HG03097 (cell line): ENCODE measurements around the gene NDUFA8.

Experiments used
- ATAC-seq: cut with Tn5 transposase; IDR thresholded peaks from one replicate; pipeline ENCODE4 v1.9.1; 2021; ENCODE audit not compliant: unreplicated experiment, low FRiP score

The NDUFA8 gene

DNA sequence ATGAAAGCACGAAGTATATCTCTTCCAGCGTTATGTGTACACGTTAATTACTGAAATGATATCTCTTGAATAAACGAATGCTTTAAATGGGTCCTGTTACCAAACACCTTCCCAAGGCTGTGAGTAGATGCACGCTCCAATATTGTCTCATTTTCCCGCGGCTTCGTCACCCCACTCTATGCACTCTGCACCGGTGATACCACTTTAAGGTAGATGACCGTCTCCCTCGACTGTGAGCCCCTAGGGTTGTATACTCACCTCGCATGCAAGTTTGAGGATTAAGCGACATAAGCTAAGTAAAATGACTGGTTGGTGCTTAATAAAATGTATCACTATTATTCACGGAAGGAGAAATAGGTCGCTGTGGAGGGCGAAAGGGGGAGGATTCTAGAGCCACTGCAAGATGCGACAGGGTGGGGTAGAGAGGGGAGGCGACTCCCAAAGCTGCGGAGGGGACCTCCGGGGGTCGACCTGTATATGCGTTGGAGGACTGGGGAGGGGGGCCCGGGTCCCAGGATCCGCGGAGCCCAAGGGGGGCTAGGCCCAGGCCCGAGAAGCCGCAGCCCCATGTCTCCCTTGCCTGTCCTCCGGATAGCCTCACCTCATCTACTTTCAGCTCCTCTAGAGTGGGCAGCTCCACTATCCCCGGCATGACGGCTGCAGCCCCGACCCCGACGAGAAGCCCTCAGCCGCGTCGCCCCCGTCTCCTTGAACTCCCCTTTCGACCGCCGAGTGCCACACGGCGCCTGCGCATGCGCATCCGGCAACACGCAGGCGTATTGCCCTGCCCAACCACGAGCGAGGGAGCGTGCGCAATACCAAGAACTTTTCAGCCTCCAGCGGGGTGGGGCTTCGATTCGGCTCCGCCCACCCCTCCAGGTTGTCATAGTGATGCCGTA is at the start of gene NDUFA8, which contains the start of gene MORN5:
TSS of gene NDUFA8 (minus strand) at position 754 of the 899 bp plus-strand sequence. CDS start at position 652, 102 bp downstream.
TSS of gene MORN5 (plus strand) at position 883 of the 899 bp plus-strand sequence. CDS start 65 bp downstream, outside the sequence.
- peak; percentile 92 for ATAC-seq

DNA sequence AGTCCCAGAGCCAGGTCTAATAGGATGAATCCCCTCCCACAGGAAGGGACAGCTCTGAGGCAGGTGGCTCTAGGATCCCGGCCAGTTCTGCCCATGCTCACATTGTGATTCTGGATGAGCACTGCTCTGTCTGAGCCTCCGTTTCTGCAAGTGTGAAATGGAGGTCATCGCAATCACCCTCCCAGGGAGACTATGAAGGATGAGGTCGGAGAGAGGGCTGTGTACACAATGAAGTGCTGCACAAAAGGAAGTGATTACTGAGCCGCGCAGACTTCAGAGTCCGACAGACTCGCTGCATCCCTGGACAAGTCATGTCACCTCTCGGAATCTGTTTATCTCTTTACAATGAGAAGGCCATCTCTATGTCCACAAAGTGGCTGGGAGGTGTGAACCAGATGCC is 47.5 kb upstream of the NDUFA8 start:
- no peak for ATAC-seq

DNA sequence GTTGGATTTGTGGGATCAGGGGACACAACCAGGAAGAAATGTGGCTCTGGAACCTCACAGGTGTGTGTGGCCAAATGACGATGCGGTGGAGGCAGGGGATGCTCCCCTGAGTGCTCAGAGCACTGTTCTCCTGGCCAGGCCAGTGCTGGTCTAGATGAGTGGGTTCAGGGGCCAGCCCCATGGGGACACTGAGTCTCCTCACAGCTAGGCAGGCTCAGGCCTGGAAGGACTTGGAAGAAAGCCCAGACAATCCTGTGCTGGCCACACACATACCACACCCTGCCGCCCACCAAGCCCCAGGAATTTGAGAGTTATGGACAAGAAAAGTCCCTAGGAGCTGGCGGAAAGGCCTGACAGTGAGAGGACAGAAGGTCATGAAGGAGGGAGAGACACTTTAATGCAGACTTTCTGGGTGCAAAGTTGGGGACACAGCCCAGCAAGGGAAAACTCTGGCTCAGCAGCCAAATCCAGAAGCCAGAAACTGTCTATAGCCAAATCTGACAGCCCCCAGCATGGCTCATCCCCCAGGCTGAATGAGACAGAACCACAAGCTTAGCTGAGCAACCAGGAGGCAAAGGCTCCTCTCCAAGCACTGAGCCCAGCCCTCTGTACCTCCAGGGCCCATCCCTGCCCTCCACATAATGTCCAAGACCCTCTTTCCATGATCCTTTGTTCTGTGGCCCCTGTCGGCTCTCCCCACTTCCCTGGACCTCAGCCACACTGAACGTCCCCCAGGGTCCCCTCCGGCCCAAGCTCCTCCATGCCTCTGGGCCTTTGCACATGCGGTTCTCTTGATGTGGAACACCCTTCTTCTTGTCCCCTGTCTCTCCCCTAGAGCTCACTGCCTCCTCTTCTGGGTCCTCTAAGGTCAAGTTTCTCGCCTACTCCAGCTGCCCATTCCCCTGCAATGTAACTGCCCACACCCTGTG is 46.8 kb upstream of the NDUFA8 start:
- no peak for ATAC-seq

DNA sequence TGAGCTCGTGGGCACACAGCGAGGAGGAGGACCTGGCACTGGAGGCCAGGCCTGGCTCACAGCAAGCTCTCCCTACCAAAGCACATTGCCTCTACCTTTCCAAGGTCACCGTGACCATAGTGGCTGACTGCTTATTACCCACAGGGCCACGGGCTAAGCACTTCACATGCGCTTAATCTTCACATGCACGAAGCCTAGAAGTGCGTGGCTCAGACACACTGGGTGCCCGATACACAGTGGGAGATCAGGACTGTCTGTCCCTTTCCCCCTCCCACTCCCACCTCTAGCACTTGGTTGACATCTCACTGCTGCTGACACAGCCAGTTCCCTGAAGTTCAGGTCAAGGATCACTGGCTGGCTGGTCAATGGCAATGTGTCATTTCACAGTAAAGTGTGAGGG is 45.6 kb upstream of the NDUFA8 start:
- ATAC-seq = no peak

DNA sequence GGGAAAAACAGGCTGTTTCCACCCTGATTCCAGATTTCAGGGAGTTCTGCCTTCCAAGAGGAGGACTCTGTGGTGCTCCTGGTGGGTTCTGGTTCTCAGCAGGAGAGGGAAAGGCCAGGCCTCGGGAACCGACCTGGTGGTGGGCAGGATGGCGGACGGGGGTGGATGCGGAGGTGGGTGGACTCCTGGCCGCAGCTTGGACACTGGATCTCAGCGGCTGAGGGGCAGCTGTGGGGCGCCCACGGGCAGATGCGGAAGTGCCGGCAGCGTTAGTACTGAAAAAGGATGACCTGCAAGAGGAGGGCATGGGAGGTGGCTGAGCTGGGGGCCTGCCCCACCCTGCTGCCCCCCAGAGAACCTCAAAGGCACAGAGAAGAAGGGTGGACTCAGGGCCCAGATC is 44.9 kb upstream of the NDUFA8 start:
- no peak for ATAC-seq

DNA sequence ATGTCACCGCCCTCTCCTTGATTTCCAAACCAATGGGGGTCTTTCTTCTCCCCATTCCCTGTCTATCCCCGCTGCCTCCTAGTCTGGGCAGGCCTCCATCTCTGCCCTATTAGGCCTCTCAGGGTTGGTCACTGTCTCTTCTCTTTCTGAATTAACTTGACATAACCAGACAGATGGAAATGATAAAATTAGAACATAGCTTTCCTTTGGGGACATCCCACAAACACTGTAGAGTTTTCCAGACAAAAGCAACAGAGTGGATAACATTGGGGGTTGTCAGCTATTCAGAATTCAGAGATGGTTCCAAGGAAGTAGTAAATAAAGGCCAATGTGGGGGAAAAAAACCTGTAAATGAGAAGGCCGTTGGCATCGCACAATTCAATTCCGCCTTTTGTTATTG is 44.5 kb upstream of the NDUFA8 start:
- ATAC-seq = no peak

DNA sequence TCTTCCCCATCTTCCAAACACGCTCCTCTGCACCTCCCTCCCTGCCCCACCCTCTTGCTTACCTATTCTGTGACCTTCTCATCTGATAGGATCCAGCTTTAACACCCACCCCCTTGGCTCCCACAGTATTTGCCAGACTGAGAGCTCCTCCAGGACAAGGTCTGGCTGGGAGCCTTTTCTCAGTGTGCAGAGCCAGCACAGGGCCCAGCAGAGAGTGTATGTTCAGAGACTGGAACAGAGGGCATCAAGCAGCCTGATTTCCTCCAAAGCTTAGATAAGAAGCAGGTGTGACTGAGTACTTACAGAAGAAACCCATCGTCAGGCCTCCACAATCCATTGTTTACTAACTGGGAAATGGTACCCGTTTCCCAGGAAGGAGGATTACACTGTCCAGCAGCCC is 42.5 kb upstream of the NDUFA8 start:
- ATAC-seq = no peak

DNA sequence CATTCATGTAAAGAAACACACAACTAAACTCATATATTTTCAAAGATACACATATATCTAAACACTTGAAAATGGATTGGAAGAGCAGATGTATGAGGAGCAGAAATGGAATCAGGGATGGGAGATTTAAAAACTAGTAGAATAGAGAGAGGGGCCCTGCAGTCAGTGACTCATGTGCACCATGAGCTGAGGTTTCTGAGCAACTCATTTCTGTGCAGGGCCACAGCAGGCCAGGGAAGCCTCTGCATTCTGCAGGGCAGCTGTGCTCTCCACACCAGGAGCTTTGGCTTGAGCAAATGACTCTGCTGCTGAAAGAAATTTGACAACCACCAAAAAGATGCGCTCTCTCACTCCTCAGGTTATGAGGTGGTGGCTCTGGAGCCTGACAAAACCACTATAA is 42.1 kb upstream of the NDUFA8 start:
- no peak for ATAC-seq

DNA sequence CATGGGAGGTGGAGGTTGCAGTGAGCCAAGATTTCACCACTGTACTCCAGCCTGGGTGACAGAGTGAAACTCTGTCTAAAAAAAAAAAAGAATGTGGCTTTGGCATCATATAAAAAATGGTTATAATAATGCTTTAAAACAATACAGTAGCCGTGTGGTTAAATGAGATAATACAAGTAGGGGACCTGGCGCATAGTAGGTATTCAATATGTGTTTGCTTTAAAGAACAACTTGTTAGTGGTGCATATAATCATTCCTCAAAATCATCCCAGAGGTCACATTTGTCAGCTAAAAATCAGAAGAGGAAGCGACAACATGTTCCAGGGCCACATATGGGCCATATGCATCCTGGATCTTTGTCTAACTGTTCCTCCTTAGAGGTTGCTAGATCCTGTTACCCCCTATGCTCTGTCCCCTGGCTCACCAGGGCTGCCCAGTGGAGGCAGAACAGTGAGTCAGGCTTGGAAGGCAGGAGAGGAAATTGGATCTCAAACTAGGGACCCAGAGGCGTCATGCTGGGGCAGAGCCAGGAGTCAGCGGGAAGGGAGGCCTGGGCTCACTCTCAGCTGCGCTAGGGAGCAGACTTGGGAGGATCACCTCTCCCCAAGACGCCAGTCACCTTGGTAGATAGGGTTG is 41.5 kb upstream of the NDUFA8 start:
- ATAC-seq = no peak

DNA sequence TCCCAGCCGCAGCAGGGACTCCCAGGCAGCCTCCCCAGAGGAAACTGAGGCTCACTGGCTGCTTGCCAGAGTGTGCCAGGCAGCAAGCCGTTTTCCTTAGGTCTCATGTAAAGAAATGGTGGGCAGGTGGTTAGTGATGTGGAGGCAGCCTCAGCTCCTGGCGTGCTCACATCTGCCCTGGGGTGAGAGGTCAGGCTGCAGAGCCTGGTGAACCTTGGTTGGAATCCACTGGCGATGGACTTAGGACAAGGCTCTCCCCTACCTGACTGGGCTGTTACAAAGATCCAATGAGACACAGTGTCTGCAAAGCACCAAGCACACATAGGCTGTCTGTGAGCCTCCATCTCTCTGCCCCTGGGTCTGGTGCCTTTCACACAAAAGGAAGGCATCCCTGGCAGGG is 38.3 kb upstream of the NDUFA8 start:
- ATAC-seq = no peak

DNA sequence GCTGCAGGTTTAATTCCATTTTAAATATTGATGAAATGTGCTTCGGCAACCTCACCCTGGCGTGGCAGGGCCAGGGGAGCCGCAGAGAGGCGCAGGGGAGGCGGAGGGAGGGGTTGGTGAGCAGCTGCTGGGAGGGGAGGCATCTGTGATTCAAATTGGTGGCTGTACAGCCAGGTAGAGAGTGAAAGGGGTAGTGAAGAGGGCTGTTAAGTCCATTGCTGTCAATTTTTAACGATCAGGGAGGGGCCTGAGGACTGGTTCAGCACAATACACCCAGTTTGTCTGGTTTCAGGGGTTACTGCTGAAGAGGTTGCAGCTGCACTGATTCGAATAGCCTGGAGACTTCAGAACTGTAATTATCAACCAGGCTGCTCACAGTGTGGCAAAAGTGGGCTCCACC is 37.8 kb upstream of the NDUFA8 start:
- no peak for ATAC-seq

DNA sequence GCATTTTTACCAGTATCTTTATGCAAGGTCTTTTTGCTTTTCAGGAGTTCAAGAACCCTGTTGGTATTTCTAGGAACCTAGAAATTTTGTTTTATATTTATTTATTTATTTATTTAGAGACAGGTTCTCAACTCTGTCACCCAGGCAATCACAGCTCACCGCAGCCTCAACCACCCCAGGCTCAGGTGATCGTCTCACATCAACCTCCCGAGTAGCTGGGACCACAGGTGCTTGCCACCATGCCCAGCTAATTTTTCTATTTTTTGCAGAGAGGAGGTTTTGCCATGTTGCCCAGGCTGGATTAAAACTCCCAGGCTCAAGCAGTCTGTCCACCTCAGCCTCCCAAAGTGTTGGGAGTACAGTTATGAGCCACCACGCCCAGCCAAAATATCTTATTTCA is 36.3 kb upstream of the NDUFA8 start:
- ATAC-seq = no peak

DNA sequence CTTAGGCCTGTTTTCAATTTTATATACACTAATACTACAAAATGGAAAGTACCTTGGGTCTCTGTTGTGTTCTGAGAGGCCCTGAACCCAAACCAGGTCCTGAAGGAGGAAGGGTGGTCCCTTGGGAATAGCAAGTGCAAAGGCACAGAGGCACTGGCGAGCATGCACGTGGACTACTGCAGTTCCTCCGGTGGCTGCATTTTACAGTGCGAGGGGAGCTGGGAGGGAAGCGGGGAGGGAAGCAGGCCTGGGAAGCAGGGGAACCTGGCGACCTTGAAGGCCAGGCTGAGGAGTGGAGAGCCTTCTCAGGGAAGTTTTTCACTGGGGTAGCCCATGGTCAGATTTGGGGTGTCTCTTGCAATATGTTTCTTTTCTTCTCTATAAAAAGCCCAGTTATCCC is 34.1 kb upstream of the NDUFA8 start:
- no peak for ATAC-seq

DNA sequence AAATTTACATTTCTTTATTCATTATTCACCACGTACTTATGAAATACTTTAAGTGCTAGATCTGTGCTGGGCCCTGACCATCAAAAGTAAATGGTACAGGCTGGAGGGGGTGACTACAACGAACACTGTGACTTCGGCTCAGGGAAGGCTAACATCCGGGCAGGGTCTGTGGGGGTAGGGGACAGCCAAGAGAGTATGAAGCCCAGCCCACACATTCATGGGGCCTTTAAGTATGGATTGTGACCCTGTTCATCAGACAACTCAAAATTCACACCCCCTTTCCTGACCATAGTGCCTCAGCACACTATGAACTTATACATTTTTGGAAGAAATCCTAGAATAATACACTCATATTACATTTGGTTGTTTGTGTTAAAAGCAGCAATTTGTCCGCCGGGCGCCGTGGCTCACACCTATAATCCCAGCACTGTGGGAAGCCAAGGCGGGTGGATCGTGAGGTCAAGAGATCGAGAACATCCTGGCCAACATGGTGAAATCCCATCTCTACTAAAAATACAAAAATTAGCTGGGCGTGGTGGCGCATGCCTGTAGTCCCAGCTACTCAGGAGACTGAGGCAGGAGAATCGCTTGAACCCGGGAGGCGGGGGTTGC is 33.4 kb upstream of the NDUFA8 start:
- ATAC-seq = no peak

DNA sequence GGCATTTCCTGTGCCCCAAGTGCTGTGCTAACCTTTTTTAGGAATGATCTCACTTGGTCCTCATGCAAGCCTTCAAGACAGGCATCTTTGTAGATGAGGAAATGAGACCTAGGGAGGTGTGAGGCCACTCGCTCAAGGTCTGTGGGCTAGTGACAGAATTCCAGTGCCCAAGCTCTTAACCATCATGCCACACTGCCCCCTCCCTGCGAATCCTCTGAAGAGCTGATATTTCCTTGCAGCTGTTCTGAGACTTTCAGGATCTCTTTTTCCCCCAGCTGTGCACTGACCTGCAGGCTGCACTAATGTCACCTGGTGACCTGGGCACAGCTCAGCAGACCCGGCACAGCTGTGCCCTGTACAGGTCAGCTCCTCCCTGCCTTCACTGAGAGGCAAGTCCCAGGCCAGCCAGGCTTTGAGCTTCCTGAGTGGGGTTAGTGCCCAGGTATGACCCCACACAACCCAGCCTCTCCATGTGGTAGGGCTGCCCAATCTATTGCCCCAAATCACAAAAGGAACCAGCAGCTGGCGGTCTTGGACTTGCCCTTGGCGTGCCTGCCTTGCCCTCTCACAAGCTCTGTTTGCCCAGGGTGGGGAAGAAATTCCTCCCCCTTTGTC is 32.8 kb upstream of the NDUFA8 start:
- no peak for ATAC-seq

DNA sequence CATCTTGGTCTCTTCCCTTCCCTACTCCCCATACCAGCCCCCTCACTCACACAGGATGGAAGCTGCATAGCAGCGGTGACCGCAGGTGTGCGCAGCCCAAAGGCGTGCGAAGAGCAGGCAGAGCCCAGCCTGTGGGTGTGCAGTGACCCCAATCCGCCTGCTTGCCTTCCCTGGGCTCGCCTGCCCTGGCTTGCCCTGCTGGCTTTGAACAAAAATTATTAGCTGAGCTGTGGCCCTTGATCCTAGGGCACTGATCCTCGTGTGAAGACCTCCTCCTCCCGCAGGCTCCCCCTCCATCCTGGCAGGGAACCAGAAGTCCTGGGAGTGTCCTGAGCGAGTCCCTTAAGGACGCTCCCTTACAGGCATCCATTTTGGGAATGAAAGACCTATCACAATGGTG is 32.0 kb upstream of the NDUFA8 start:
- ATAC-seq = no peak

DNA sequence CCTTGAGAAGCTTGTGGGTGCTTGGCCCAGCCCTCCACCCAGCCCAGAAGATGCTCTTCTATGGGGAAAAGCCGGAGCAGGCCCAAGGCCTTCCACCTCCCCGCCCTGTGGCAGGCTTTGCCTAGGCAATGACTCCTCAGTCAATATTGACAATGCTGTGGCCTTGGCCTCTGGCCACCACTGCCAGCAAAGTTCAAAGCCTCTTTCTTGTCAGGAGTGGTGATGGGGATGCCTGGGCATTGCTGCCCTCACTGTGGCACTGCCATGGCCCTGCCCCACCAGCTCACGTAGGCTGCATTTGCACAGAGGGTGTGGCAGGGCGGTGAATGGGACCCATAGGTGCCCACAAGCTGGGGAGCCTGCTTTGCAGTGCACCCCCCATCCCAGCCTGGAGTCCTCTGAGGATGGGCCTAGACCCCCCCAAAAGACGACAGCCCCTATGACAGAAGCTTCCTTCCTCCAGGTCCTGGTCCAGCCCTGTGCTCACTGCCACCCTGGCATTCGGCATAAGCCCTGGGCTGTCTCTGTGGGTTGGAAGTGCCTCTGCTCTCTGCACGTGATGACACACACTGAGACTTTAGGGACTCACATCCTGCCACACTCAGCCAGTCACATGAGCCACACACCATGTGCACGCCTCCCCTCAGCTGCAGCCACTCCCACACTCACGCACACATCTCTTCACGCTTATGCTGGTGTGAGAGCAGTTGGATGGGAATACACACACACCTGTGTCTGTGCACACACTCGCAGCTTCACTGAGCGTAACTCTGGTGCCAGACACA is 31.2 kb upstream of the NDUFA8 start:
- no peak for ATAC-seq

DNA sequence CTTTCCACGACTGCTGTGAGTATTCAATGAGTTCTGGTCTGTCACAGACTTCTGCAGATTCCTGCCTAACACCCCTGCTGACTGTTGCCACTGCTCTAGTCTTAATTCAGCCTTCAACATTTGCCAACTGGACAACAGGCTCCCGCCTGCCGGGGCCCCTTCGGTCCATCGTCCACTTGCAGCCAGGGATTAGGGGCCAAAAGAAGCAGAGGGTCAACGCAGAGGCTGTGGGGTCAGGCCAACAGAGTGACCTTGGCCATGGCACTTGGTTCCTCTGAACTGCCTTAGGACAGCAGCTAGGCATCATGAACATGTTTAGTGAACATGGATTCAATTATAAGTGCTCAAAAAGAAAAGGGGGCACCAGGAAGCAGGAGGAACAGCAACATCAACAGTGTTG is 28.8 kb upstream of the NDUFA8 start:
- no peak for ATAC-seq

DNA sequence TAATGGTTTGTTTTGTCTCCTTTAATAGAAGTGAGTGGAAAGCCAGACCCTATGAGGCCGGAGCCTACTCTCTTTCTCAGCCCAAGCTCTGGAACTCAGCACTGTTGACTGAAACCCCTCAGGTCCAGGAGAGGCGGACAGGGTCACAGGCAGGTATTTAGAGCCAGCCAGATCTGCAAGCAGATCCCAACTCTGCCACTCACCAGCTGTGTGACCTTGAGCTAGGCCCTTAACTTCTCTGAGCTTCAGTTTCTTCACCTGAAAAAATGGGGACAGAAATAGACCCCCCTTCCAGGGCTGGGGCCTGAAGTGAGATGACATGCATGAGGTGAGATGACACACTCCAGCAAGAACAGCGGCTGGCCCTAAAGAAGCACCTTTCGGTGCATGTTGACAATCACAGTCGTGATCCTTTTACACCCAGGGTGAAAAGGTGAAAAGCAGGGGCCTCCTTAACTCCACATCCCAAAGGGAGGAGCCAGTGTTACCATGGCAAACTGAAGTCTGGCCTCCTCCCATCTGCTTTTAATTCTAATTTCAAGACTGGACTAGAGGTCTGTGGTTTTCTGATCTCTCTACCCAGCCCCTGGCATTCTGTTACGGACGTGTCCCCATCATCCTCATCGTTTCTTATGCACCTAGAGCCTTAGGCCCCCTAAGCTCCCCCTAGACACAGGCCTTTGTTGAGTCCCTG is 27.3 kb upstream of the NDUFA8 start:
- no peak for ATAC-seq
